GM21528 (cell line): Measurements from ENCODE around the gene LMO1.

Experiments
- ATAC-seq: cut with Tn5 transposase; IDR thresholded peaks from one replicate; pipeline ENCODE4 v1.9.1; 2021; ENCODE audit warnings: mild to moderate bottlenecking, moderate library complexity; ENCODE audit not compliant: unreplicated experiment, low FRiP score

LMO1 gene

GRCh38 chr11:8288824-8289491 lies 25.3 kb upstream of the LMO1 start:
- ATAC-seq, result no peak

- no peak for ATAC-seq
These were observed 24.6 kb upstream of the LMO1 start for GRCh38 chr11:8288166-8288772.

- ATAC-seq, result no peak
These were observed 24.0 kb upstream of the LMO1 start for GRCh38 chr11:8287703-8288102.

- ATAC-seq, result no peak
These were observed 23.6 kb upstream of the LMO1 start for GRCh38 chr11:8287297-8287696.

- ATAC-seq, result no peak
These were observed 23.2 kb upstream of the LMO1 start for GRCh38 chr11:8286886-8287285.

- no peak for ATAC-seq
These were observed 22.1 kb upstream of the LMO1 start for GRCh38 chr11:8285796-8286195.

GRCh38 chr11:8285228-8285627 lies 21.6 kb upstream of the LMO1 start:
- no peak for ATAC-seq

GRCh38 chr11:8283465-8284230 lies 20.0 kb upstream of the LMO1 start:
- no peak for ATAC-seq

- ATAC-seq, result no peak
These were observed 19.4 kb upstream of the LMO1 start for GRCh38 chr11:8283100-8283464.

GRCh38 chr11:8282631-8283030 lies 19.0 kb upstream of the LMO1 start:
- no peak for ATAC-seq

GRCh38 chr11:8281266-8281665 lies 17.6 kb upstream of the LMO1 start:
- no peak for ATAC-seq

GRCh38 chr11:8277691-8278090 lies 14.0 kb upstream of the LMO1 start:
- no peak for ATAC-seq

- no peak for ATAC-seq
These were observed 12.8 kb upstream of the LMO1 start for GRCh38 chr11:8276528-8276927.

GRCh38 chr11:8273287-8273686 lies 9.6 kb upstream of the LMO1 start:
- no peak for ATAC-seq

- ATAC-seq, result no peak
These were observed 7.6 kb upstream of the LMO1 start for GRCh38 chr11:8271106-8271886.

GRCh38 chr11:8269636-8270035 lies 6.0 kb upstream of the LMO1 start:
- ATAC-seq, result no peak

- ATAC-seq, result no peak
These were observed 5.1 kb upstream of the LMO1 start for GRCh38 chr11:8268530-8269400.

GRCh38 chr11:8267831-8268529 lies 4.3 kb upstream of the LMO1 start:
- ATAC-seq, result no peak

GRCh38 chr11:8267280-8267679 lies 3.6 kb upstream of the LMO1 start:
- no peak for ATAC-seq
